ENCODE data around the gene DTNA. TPM values are rescaled to one million over a fixed set of nuclear protein-coding genes. Genes with fewer than 3 reads are reported as not detected.

The DTNA gene
- total RNA-seq, 1 donor from 2014 or later, result 13.3 TPM

- Mint-ChIP-seq H3K27ac (ENCODE audit: unreplicated experiment) (no peak overlapping the region), H3K27me3 (ENCODE audit: low read depth) (no peaks in the 10 kb centered on the region), H3K36me3 (ENCODE audit: low read depth) (no peaks in the 10 kb centered on the region), H3K4me3 (no peak overlapping the region), H3K9me3 (no peaks in the 10 kb centered on the region), H3K4me1 (no peaks in the 10 kb centered on the region)
- DNase-seq (ENCODE audit: low read depth, low spot score), result no peak
- no peak for TF ChIP-seq CTCF (conservative IDR thresholded peaks at IDR 0.05)
These were observed 69.0 kb downstream of the DTNA start for GRCh38 chr18:34779112-34779511.

- DNase-seq (ENCODE audit: low read depth, low spot score), result no peak
- no peak overlapping the region for H3K4me3 Mint-ChIP-seq
- no peak for TF ChIP-seq CTCF (conservative IDR thresholded peaks at IDR 0.05)
- no peak overlapping the region for H3K27ac Mint-ChIP-seq (ENCODE audit: unreplicated experiment)
- H3K9me3 Mint-ChIP-seq, result no peaks in the 10 kb centered on the region
- H3K27me3 Mint-ChIP-seq (ENCODE audit: low read depth), result no peaks in the 10 kb centered on the region
- H3K36me3 Mint-ChIP-seq (ENCODE audit: low read depth), result no peaks in the 10 kb centered on the region
- no peaks in the 10 kb centered on the region for H3K4me1 Mint-ChIP-seq
These were observed 70.8 kb downstream of the DTNA start for GRCh38 chr18:34780856-34781255.

- H3K36me3 Mint-ChIP-seq (ENCODE audit: low read depth), result no peaks in the 10 kb centered on the region
These were observed 73.4 kb downstream of the DTNA start for GRCh38 chr18:34783501-34783900.

GRCh38 chr18:34786162-34786741, 76.2 kb downstream of the DTNA start:
- Mint-ChIP-seq H3K4me1 (no peaks in the 10 kb centered on the region), H3K9me3 (no peaks in the 10 kb centered on the region), H3K27me3 (ENCODE audit: low read depth) (no peaks in the 10 kb centered on the region), H3K36me3 (ENCODE audit: low read depth) (no peaks in the 10 kb centered on the region), H3K27ac (ENCODE audit: unreplicated experiment) (no peak overlapping the region), H3K4me3 (no peak overlapping the region)
- TF ChIP-seq CTCF (conservative IDR thresholded peaks at IDR 0.05), result no peak
- no peak for DNase-seq (ENCODE audit: low read depth, low spot score)

More at GRCh38 chr18:34783501-34783900, 73.4 kb downstream of the DTNA start:
- Mint-ChIP-seq H3K4me1 (no peaks in the 10 kb centered on the region), H3K4me3 (no peak overlapping the region), H3K9me3 (no peaks in the 10 kb centered on the region), H3K27ac (ENCODE audit: unreplicated experiment) (no peak overlapping the region), H3K27me3 (ENCODE audit: low read depth) (no peaks in the 10 kb centered on the region)
- DNase-seq (ENCODE audit: low read depth, low spot score), result no peak
- no peak for TF ChIP-seq CTCF (conservative IDR thresholded peaks at IDR 0.05)

GRCh38 chr18:34787931-34788532, 77.9 kb downstream of the DTNA start:
- peak; percentile 40 for DNase-seq (ENCODE audit: low read depth, low spot score)
- Mint-ChIP-seq H3K27ac (ENCODE audit: unreplicated experiment) (no peak overlapping the region), H3K4me1 (no peaks in the 10 kb centered on the region), H3K36me3 (ENCODE audit: low read depth) (peaks cover 5% of the 10 kb centered on the region), H3K27me3 (ENCODE audit: low read depth) (no peaks in the 10 kb centered on the region), H3K4me3 (no peak overlapping the region), H3K9me3 (peaks cover 6% of the 10 kb centered on the region)
- TF ChIP-seq CTCF (conservative IDR thresholded peaks at IDR 0.05), result peak; percentile 85
